Type B pancreatic cell (in vitro differentiated cells): ENCODE data around the gene KIF26B. TPM values are rescaled to one million over a fixed set of nuclear protein-coding genes. Genes with fewer than 3 reads are reported as not detected.

Experiments used
- DNase-seq: peaks from one replicate; pipeline ENCODE4 v3.0.0; 2021; ENCODE audit warnings: mixed read lengths; ENCODE audit not compliant: unreplicated experiment; ENCODE audit errors: extremely low spot score
- H3K27ac Mint-ChIP-seq: 2 replicates; pipeline ENCODE4 v1.8.0; 2021; ENCODE audit warnings: mild to moderate bottlenecking, mixed read lengths
- H3K27me3 Mint-ChIP-seq: 2 replicates; pipeline ENCODE4 v1.8.0; 2021; ENCODE audit warnings: mixed read lengths
- H3K36me3 Mint-ChIP-seq: 2 replicates; pipeline ENCODE4 v1.8.0; 2021; ENCODE audit warnings: mixed read lengths
- H3K4me1 Mint-ChIP-seq: one replicate; pipeline ENCODE4 v1.8.0; 2021; ENCODE audit warnings: mixed read lengths; ENCODE audit not compliant: unreplicated experiment
- H3K4me3 Mint-ChIP-seq: 2 replicates; pipeline ENCODE4 v1.8.0; 2021; ENCODE audit warnings: mild to moderate bottlenecking, mixed read lengths
- H3K9me3 Mint-ChIP-seq: 2 replicates; pipeline ENCODE4 v1.8.0; 2021; ENCODE audit warnings: mixed read lengths
- CTCF ChIP-seq: fragments of 200-600 bp; sonication (generic); conservative IDR thresholded peaks from 2 replicates; pipeline ENCODE4 v1.5.0; 2021; ENCODE audit warnings: antibody characterized with exemption, mild to moderate bottlenecking
- total RNA-seq: library from RNA; stranded (reverse); gene quantifications from 2 replicates; pipeline ENCODE4 v1.2.1, GENCODE V29; 2021; ENCODE audit warnings: low replicate concordance

KIF26B gene
- total RNA-seq, 1 donor from 2014 or later = 22.1 TPM

- DNase-seq = no peak
- no peaks in the 10 kb centered on the region for H3K9me3 Mint-ChIP-seq
- TF ChIP-seq CTCF = no peak
- H3K27me3 Mint-ChIP-seq = no peaks in the 10 kb centered on the region
- H3K27ac Mint-ChIP-seq = no peak overlapping the region
- no peaks in the 10 kb centered on the region for H3K36me3 Mint-ChIP-seq
- H3K4me3 Mint-ChIP-seq = no peak overlapping the region
- peaks cover 19% of the 10 kb centered on the region for H3K4me1 Mint-ChIP-seq
Measured at GRCh38 chr1:245264226-245264625, 109.4 kb downstream of the KIF26B start.

- no peaks in the 10 kb centered on the region for H3K9me3 Mint-ChIP-seq
- H3K27me3 Mint-ChIP-seq = no peaks in the 10 kb centered on the region
- DNase-seq = no peak
- H3K36me3 Mint-ChIP-seq = no peaks in the 10 kb centered on the region
- no peak overlapping the region for H3K4me3 Mint-ChIP-seq
- TF ChIP-seq CTCF = no peak
- no peak overlapping the region for H3K27ac Mint-ChIP-seq
- peaks cover 16% of the 10 kb centered on the region for H3K4me1 Mint-ChIP-seq
Measured at GRCh38 chr1:245266105-245266504, 111.3 kb downstream of the KIF26B start.

- no peak for DNase-seq
- Mint-ChIP-seq H3K36me3 (no peaks in the 10 kb centered on the region), H3K9me3 (no peaks in the 10 kb centered on the region), H3K27me3 (no peaks in the 10 kb centered on the region), H3K27ac (no peak overlapping the region), H3K4me1 (no peaks in the 10 kb centered on the region), H3K4me3 (no peak overlapping the region)
- TF ChIP-seq CTCF = no peak
Measured at GRCh38 chr1:245270063-245270462, 115.3 kb downstream of the KIF26B start.

GRCh38 chr1:245270972-245271371 lies 116.2 kb downstream of the KIF26B start:
- no peaks in the 10 kb centered on the region for H3K27me3 Mint-ChIP-seq
- no peak for TF ChIP-seq CTCF

GRCh38 chr1:245272676-245273075 lies 117.9 kb downstream of the KIF26B start:
- H3K4me1 Mint-ChIP-seq = peaks cover 7% of the 10 kb centered on the region
- H3K36me3 Mint-ChIP-seq = no peaks in the 10 kb centered on the region
- H3K4me3 Mint-ChIP-seq = no peak overlapping the region
- no peak for DNase-seq
- no peaks in the 10 kb centered on the region for H3K27me3 Mint-ChIP-seq
- H3K9me3 Mint-ChIP-seq = no peaks in the 10 kb centered on the region
- H3K27ac Mint-ChIP-seq = no peak overlapping the region
- no peak for TF ChIP-seq CTCF

More at GRCh38 chr1:245270972-245271371, 116.2 kb downstream of the KIF26B start:
- DNase-seq = no peak
- H3K9me3 Mint-ChIP-seq = no peaks in the 10 kb centered on the region
- no peak overlapping the region for H3K27ac Mint-ChIP-seq
- no peak overlapping the region for H3K4me3 Mint-ChIP-seq
- no peaks in the 10 kb centered on the region for H3K4me1 Mint-ChIP-seq
- no peaks in the 10 kb centered on the region for H3K36me3 Mint-ChIP-seq

GRCh38 chr1:245276445-245276844 lies 121.7 kb downstream of the KIF26B start:
- H3K4me3 Mint-ChIP-seq = no peak overlapping the region
- TF ChIP-seq CTCF = no peak
- no peaks in the 10 kb centered on the region for H3K36me3 Mint-ChIP-seq
- H3K27me3 Mint-ChIP-seq = no peaks in the 10 kb centered on the region
- peaks cover 7% of the 10 kb centered on the region for H3K4me1 Mint-ChIP-seq
- H3K9me3 Mint-ChIP-seq = no peaks in the 10 kb centered on the region
- no peak overlapping the region for H3K27ac Mint-ChIP-seq
- DNase-seq = no peak
